Mesenchymal stem cell (in vitro differentiated cells and primary cell): ENCODE measurements around the gene ADAMTS17.

Source experiments
- DNase-seq: peaks from one replicate; pipeline ENCODE4 v3.0.0-alpha.2; 2013
- H2AFZ ChIP-seq: one replicate; pipeline ENCODE4 v1.6.1; 2013; ENCODE audit warnings: low read depth, mild to moderate bottlenecking, control low read depth, inconsistent platforms, low read length, moderate library complexity
- H2AK5ac ChIP-seq: 2 replicates; pipeline ENCODE4 v1.6.1; 2013; ENCODE audit warnings: low read length, moderate library complexity, mild to moderate bottlenecking, inconsistent platforms; ENCODE audit not compliant: severe bottlenecking
- H2BK120ac ChIP-seq: one replicate; pipeline ENCODE4 v1.6.1; 2013; ENCODE audit warnings: low read depth, mild to moderate bottlenecking, inconsistent platforms, low read length, moderate library complexity
- H2BK12ac ChIP-seq, 2 experiments: one replicate each; pipeline ENCODE4 v1.6.1; 2013; ENCODE audit warnings: inconsistent platforms in 2 of 2, low read length in 2 of 2, mild to moderate bottlenecking in 2 of 2, moderate library complexity in 2 of 2, control low read depth in 1 of 2
- H2BK15ac ChIP-seq: one replicate; pipeline ENCODE4 v1.6.1; 2013; ENCODE audit warnings: mild to moderate bottlenecking, low read depth, inconsistent platforms; ENCODE audit not compliant: poor library complexity, severe bottlenecking
- H2BK5ac ChIP-seq: 2 replicates; pipeline ENCODE4 v1.6.1; 2013; ENCODE audit warnings: low read depth, mild to moderate bottlenecking, low read length, control low read depth, inconsistent platforms; ENCODE audit not compliant: poor library complexity, severe bottlenecking
- H3K14ac ChIP-seq, 2 experiments: one replicate each; pipeline ENCODE4 v1.6.1; 2013; ENCODE audit warnings: inconsistent platforms in 2 of 2, low read length in 2 of 2, control low read depth in 1 of 2, mild to moderate bottlenecking in 1 of 2, moderate library complexity in 1 of 2
- H3K18ac ChIP-seq, 2 experiments: one replicate each; pipeline ENCODE4 v1.6.1; 2013; ENCODE audit warnings: inconsistent platforms in 2 of 2, low read length in 2 of 2, control low read depth in 1 of 2, low read depth in 1 of 2, mild to moderate bottlenecking in 1 of 2
- H3K23ac ChIP-seq, 2 experiments: one replicate each; pipeline ENCODE4 v1.6.1; 2013; ENCODE audit warnings: inconsistent platforms in 2 of 2, low read length in 2 of 2, mild to moderate bottlenecking in 2 of 2, moderate library complexity in 2 of 2, control low read depth in 1 of 2
- H3K27ac ChIP-seq: 2 replicates; pipeline ENCODE4 v1.5.1; 2013; ENCODE audit warnings: mild to moderate bottlenecking, moderate library complexity, low read length, control low read depth, inconsistent platforms; ENCODE audit not compliant: poor library complexity, severe bottlenecking
- H3K27me3 ChIP-seq, 2 experiments: 2 replicates each; pipeline versions ENCODE4 v1.6.1 to v1.7.0; 2013; ENCODE audit warnings: low read length in 2 of 2, mild to moderate bottlenecking in 2 of 2, moderate library complexity in 2 of 2, control low read depth in 1 of 2, inconsistent platforms in 1 of 2; ENCODE audit not compliant: control insufficient read depth in 1 of 2, insufficient read depth in 1 of 2
- H3K36me3 ChIP-seq, 2 experiments: 2 replicates each; pipeline versions ENCODE4 v1.6.1 to v1.7.0; 2013; ENCODE audit warnings: low read length in 2 of 2, control low read depth in 1 of 2, inconsistent platforms in 1 of 2, low read depth in 1 of 2, mild to moderate bottlenecking in 1 of 2; ENCODE audit not compliant: insufficient read depth in 2 of 2, control insufficient read depth in 1 of 2
- H3K4ac ChIP-seq, 2 experiments: one replicate each; pipeline ENCODE4 v1.6.1; 2013; ENCODE audit warnings: inconsistent platforms in 2 of 2, low read length in 2 of 2, mild to moderate bottlenecking in 2 of 2, moderate library complexity in 2 of 2, control low read depth in 1 of 2, low read depth in 1 of 2
- H3K4me1 ChIP-seq: 2 replicates; pipeline ENCODE4 v1.6.1; 2013; ENCODE audit warnings: low read depth, low read length, control low read depth; ENCODE audit not compliant: control insufficient read depth, insufficient read depth
- H3K4me2 ChIP-seq: 2 replicates; pipeline ENCODE4 v1.6.1; 2013; ENCODE audit warnings: low read length, mild to moderate bottlenecking, inconsistent platforms; ENCODE audit not compliant: poor library complexity, severe bottlenecking
- H3K4me3 ChIP-seq, 2 experiments: 2 replicates each; pipeline versions ENCODE4 v1.5.1 to v1.7.0; 2013; ENCODE audit warnings: low read length in 2 of 2, mild to moderate bottlenecking in 2 of 2, control low read depth in 1 of 2, low read depth in 1 of 2; ENCODE audit not compliant: insufficient read depth in 1 of 2
- H3K79me1 ChIP-seq: replicated peaks from 2 replicates; pipeline ENCODE4 v1.6.1; 2013; ENCODE audit warnings: mild to moderate bottlenecking, control low read depth, low read length, inconsistent platforms; ENCODE audit not compliant: poor library complexity, severe bottlenecking
- H3K9ac ChIP-seq: 2 replicates; pipeline ENCODE4 v1.7.0; 2013; ENCODE audit warnings: mild to moderate bottlenecking, low read length, moderate library complexity
- H3K9me3 ChIP-seq: 2 replicates; pipeline ENCODE4 v1.7.0; 2013; ENCODE audit warnings: mild to moderate bottlenecking, low read length; ENCODE audit not compliant: control insufficient read depth
- H4K8ac ChIP-seq: one replicate; pipeline ENCODE4 v1.6.1; 2013; ENCODE audit warnings: inconsistent platforms, mild to moderate bottlenecking, low read length, moderate library complexity
- H4K91ac ChIP-seq: one replicate; pipeline ENCODE4 v1.6.1; 2013; ENCODE audit warnings: mild to moderate bottlenecking, low read length, inconsistent platforms
- WGBS: methylation state at CpG from one replicate; pipeline ENCODE4 v1.1.7; 2013; ENCODE audit warnings: mixed read lengths; 5-methylcytosine and 5-hydroxymethylcytosine counted together

ADAMTS17 gene

GRCh38 chr15:100249096-100249815 is 92.5 kb downstream of the ADAMTS17 start:
- H2BK12ac ChIP-seq, result no peak overlapping the region
- H3K27ac ChIP-seq, result no peak overlapping the region

DNA sequence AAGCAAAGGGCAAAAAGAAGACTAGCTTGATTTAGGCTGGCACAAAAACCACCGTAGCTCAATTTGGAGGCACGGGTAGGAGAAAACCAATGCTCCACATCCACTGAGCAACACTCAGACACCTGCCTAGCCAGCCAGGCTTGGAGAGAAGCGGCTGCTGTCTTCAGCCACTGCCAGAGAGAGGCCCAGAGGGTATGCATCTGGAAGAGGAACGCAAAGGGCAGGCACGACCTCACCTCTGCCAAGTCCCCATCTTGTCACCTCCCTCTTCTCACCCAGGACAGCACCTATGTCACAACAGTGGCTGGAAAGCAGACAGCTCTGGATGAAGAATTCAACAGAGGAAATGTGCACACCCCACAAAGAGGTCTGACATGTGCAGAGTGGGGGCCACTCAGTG is 93.5 kb downstream of the ADAMTS17 start:
- Histone ChIP-seq H3K23ac (no peak overlapping the region), H3K4ac (no peak overlapping the region), H3K79me1 (no peaks in the 10 kb centered on the region), H3K27me3 (no peaks in the 10 kb centered on the region), H4K8ac (no peak overlapping the region), H3K4me3 (no peak overlapping the region), H2AK5ac (no peak overlapping the region), H2BK12ac (no peak overlapping the region), H3K4me2 (no peak overlapping the region), H3K14ac (no peak overlapping the region), H3K9ac (no peak overlapping the region), H3K27ac (no peak overlapping the region), H2BK15ac (no peak overlapping the region), H2BK5ac (no peak overlapping the region), H2AFZ (no peak overlapping the region), H3K4me1 (no peaks in the 10 kb centered on the region), H3K18ac (no peak overlapping the region), H4K91ac (no peak overlapping the region), H2BK120ac (no peak overlapping the region), H3K9me3 (no peaks in the 10 kb centered on the region), H3K36me3 (no peaks in the 10 kb centered on the region)
- no peak for DNase-seq
- 53% methylated on average over 4 of the region's 5 CpGs for WGBS

More at GRCh38 chr15:100249096-100249815, 92.5 kb downstream of the ADAMTS17 start:
- H3K27me3 ChIP-seq, result no peaks in the 10 kb centered on the region
- H2BK15ac ChIP-seq, result no peak overlapping the region
- H3K23ac ChIP-seq, result no peak overlapping the region
- no peak overlapping the region for H3K9ac ChIP-seq
- H3K14ac ChIP-seq, result no peak overlapping the region
- H3K18ac ChIP-seq, result no peak overlapping the region
- no peaks in the 10 kb centered on the region for H3K9me3 ChIP-seq
- H3K4me3 ChIP-seq, result no peak overlapping the region
- H3K4me1 ChIP-seq, result no peaks in the 10 kb centered on the region
- no peak overlapping the region for H2BK5ac ChIP-seq
- H3K4me2 ChIP-seq, result no peak overlapping the region
- H3K36me3 ChIP-seq, result no peaks in the 10 kb centered on the region
- no peak for DNase-seq
- 67% methylated on average over 4 of the region's 9 CpGs for WGBS
- no peak overlapping the region for H2AFZ ChIP-seq
- no peak overlapping the region for H2AK5ac ChIP-seq
- no peak overlapping the region for H2BK120ac ChIP-seq
- no peaks in the 10 kb centered on the region for H3K79me1 ChIP-seq
- H3K4ac ChIP-seq, result no peak overlapping the region
- no peak overlapping the region for H4K91ac ChIP-seq
- no peak overlapping the region for H4K8ac ChIP-seq

- Histone ChIP-seq H3K4ac (no peak overlapping the region), H3K27ac (no peak overlapping the region), H3K23ac (no peak overlapping the region), H3K4me3 (no peak overlapping the region), H3K4me1 (no peaks in the 10 kb centered on the region), H3K27me3 (no peaks in the 10 kb centered on the region), H2AFZ (no peak overlapping the region), H3K18ac (no peak overlapping the region), H4K91ac (no peak overlapping the region), H3K9ac (no peak overlapping the region), H3K14ac (no peak overlapping the region), H2BK120ac (no peak overlapping the region), H2BK5ac (no peak overlapping the region), H3K4me2 (no peak overlapping the region), H3K79me1 (no peaks in the 10 kb centered on the region), H2BK12ac (no peak overlapping the region), H3K9me3 (peaks cover 5% of the 10 kb centered on the region), H4K8ac (no peak overlapping the region), H2AK5ac (no peak overlapping the region), H3K36me3 (no peaks in the 10 kb centered on the region), H2BK15ac (no peak overlapping the region)
- WGBS, result 64% methylated on average over 14 of the region's 21 CpGs
- DNase-seq, result no peak
Observed at GRCh38 chr15:100247228-100248225, 94.2 kb downstream of the ADAMTS17 start.

DNA sequence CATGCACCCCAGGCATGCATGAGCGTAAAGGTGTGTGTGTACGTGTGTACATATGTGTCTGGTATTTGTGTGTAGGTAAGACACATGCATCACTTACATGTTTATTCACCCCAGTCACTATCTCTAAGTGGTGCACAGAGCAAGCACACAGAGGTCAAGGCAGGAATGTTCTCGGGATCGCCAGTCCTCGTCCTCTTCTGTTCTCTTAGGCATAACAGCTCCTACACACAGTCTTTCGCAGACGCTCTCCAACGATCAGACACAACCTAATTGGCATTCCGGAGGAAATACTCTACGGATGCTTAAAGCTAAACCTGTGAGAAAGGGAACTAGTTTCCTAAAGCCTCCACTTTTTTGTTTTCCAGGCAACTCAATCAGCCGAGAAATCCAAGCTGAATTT is 95.9 kb downstream of the ADAMTS17 start:
- H3K18ac ChIP-seq, result no peak overlapping the region
- no peak overlapping the region for H3K4me2 ChIP-seq
- no peak overlapping the region for H2BK120ac ChIP-seq
- H3K36me3 ChIP-seq, result no peaks in the 10 kb centered on the region
- H3K9ac ChIP-seq, result no peak overlapping the region
- no peak overlapping the region for H2BK5ac ChIP-seq
- H3K4ac ChIP-seq, result no peak overlapping the region
- no peak for DNase-seq
- no peaks in the 10 kb centered on the region for H3K79me1 ChIP-seq
- no peak overlapping the region for H3K27ac ChIP-seq
- 80% methylated on average over 8 of the region's 11 CpGs for WGBS
- H2AK5ac ChIP-seq, result no peak overlapping the region
- H4K91ac ChIP-seq, result no peak overlapping the region
- no peaks in the 10 kb centered on the region for H3K27me3 ChIP-seq
- no peak overlapping the region for H4K8ac ChIP-seq
- H3K4me1 ChIP-seq, result no peaks in the 10 kb centered on the region
- no peak overlapping the region for H3K23ac ChIP-seq
- no peak overlapping the region for H2AFZ ChIP-seq
- H3K14ac ChIP-seq, result no peak overlapping the region
- no peak overlapping the region for H2BK15ac ChIP-seq
- H3K9me3 ChIP-seq, result peaks cover 5% of the 10 kb centered on the region
- H2BK12ac ChIP-seq, result no peak overlapping the region
- H3K4me3 ChIP-seq, result no peak overlapping the region
